Psoas muscle (tissue), 8 donors: ENCODE measurements around the gene EME1. TPM values are rescaled to one million over a fixed set of nuclear protein-coding genes. Genes with fewer than 3 reads are reported as not detected.

Source experiments
- ATAC-seq, 4 donors: fragments of 200-7000 bp; cut with Tn5 transposase; one replicate each; pipeline ENCODE4 v1.9.1; 2020; ENCODE audit warnings: moderate library complexity in 3 of 4, mild to moderate bottlenecking in 2 of 4
- DNase-seq, 2 donors: peaks; one replicate each; pipeline ENCODE4 v3.0.0-alpha.2; 2020
- H3K27ac ChIP-seq: fragments of 200-600 bp; one replicate; pipeline ENCODE4 v1.8.0; 2022
- H3K27me3 ChIP-seq, 3 donors: fragments of 200-600 bp in 1 of 3; one replicate each; pipeline versions ENCODE4 v1.6.1 to v1.8.0; 2013 to 2022; ENCODE audit warnings: low read length in 2 of 3, mild to moderate bottlenecking in 2 of 3, moderate library complexity in 1 of 3; ENCODE audit not compliant: insufficient read depth in 3 of 3
- H3K36me3 ChIP-seq, 2 donors: fragments of 200-600 bp in 1 of 2; one replicate each; pipeline versions ENCODE4 v1.6.1 to v1.8.0; 2013 to 2022; ENCODE audit warnings: low read depth in 1 of 2, mild to moderate bottlenecking in 1 of 2, moderate library complexity in 1 of 2; ENCODE audit not compliant: insufficient read depth in 1 of 2
- H3K4me1 ChIP-seq: fragments of 200-600 bp; one replicate; pipeline ENCODE4 v1.8.0; 2022
- H3K4me3 ChIP-seq: fragments of 200-600 bp; one replicate; pipeline ENCODE4 v1.8.0; 2022; ENCODE audit warnings: mild to moderate bottlenecking
- H3K9me3 ChIP-seq: fragments of 200-600 bp; one replicate; pipeline ENCODE4 v1.8.0; 2022
- CTCF ChIP-seq: fragments of 200-600 bp; IDR thresholded peaks from one replicate; pipeline ENCODE4 v1.8.0; 2022; ENCODE audit warnings: antibody characterized with exemption
- WGBS, 3 donors: extraction: QIAGEN DNeasy Blood & Tissue Kit; methylation state at CpG; one replicate each; pipeline versions ENCODE4 v1.1.6 to v1.1.7; 2013; 5-methylcytosine and 5-hydroxymethylcytosine counted together
- intact Hi-C, 2 donors: fragments of 100-400 bp; cut with DNase I; formaldehyde crosslinking; loops; one replicate each; pipeline versions ENCODE4 v1.11.0 to v1.14.2; 2022
- polyA plus RNA-seq, 3 donors: library from polyadenylated mRNA; stranded (reverse); fragments of 200-250 nt; gene quantifications; one replicate each; pipeline ENCODE4 v1.2.3, GENCODE V29; 2013
- total RNA-seq, 4 donors: library from RNA; stranded (reverse); fragmentation: NEBNext Ultra II Directional in 2 of 4; extraction: Animal tissue kit (Norgen Biotek cat#: 25700) in 2 of 4; gene quantifications; one replicate each; pipeline versions ENCODE4 v1.2.1 to v1.2.4, GENCODE V29; 2021 to 2023
- donor health status: healthy with polysubstance abuse.
- donor health status: DM: no; HTN: no; CAD: no; lungs with moderate emphysema.
- donor health status: Bipolar disorder and iron deficiency.
- donor health status: healthy.
- donor health status: DM: yes; HTN: yes; CAD: no.
- donor health status: DM: no; HTN: no; CAD: no.
- donor health status: DM: no; HTN: no; CAD: no.
- donor health status: DM: yes; HTN: yes; CAD: no.

The EME1 gene
- total and polyA plus RNA-seq, 7 donors = 0.06 to 0.39 (median 0.29) TPM; not detected in 2

- 68 to 78% (median 70%) methylated on average over 6 of the region's 6 CpGs for WGBS, 3 donors
- no peak for TF ChIP-seq CTCF
- Histone ChIP-seq H3K27ac (no peak overlapping the region), H3K4me1 (peaks cover 4% of the 10 kb centered on the region), H3K36me3 (peaks cover 0 to 36% of the 10 kb centered on the region in 2 donors), H3K9me3 (no peaks in the 10 kb centered on the region), H3K4me3 (no peak overlapping the region), H3K27me3 (no peaks in the 10 kb centered on the region)
- intact Hi-C loops = no loop called here
- DNase-seq (no peak), ATAC-seq (no peak)
Measured at GRCh38 chr17:50352072-50352692, 20.8 kb upstream of the EME1 start.

- WGBS, 3 donors = 84 to 88% (median 84%) methylated on average over 21 of the region's 21 CpGs
- H3K27ac ChIP-seq = no peak overlapping the region
- no peaks in the 10 kb centered on the region for H3K27me3 ChIP-seq
- peaks cover 3% of the 10 kb centered on the region for H3K4me1 ChIP-seq
- no peak for TF ChIP-seq CTCF
- H3K4me3 ChIP-seq = no peak overlapping the region
- no peak for DNase-seq
- ATAC-seq = no peak
- no peaks in the 10 kb centered on the region for H3K9me3 ChIP-seq
- peaks cover 0 to 44% of the 10 kb centered on the region in 2 donors for H3K36me3 ChIP-seq
- intact Hi-C loops = no loop called here
Measured at GRCh38 chr17:50352693-50353599, 20.1 kb upstream of the EME1 start.

GRCh38 chr17:50353600-50354195 is 19.3 kb upstream of the EME1 start:
- H3K36me3 ChIP-seq = peaks cover 0 to 52% of the 10 kb centered on the region in 2 donors
- WGBS, 3 donors = 89 to 94% (median 92%) methylated on average over 22 to 27 of the region's 27 CpGs
- ATAC-seq = no peak
- H3K27me3 ChIP-seq = no peaks in the 10 kb centered on the region
- intact Hi-C loops = no loop called here
- no peak for DNase-seq
- H3K4me3 ChIP-seq = no peak overlapping the region
- no peak overlapping the region for H3K27ac ChIP-seq
- H3K4me1 ChIP-seq = peaks cover 3% of the 10 kb centered on the region
- TF ChIP-seq CTCF = no peak
- H3K9me3 ChIP-seq = no peaks in the 10 kb centered on the region

GRCh38 chr17:50354198-50354597 is 18.8 kb upstream of the EME1 start:
- Histone ChIP-seq H3K4me3 (no peak overlapping the region), H3K9me3 (no peaks in the 10 kb centered on the region), H3K27me3 (no peaks in the 10 kb centered on the region), H3K4me1 (no peaks in the 10 kb centered on the region), H3K36me3 (peaks cover 0 to 57% of the 10 kb centered on the region in 2 donors), H3K27ac (no peak overlapping the region)
- ATAC-seq = no peak
- TF ChIP-seq CTCF = no peak
- DNase-seq = no peak
- WGBS, 3 donors = 93 to 96% (median 95%) methylated on average over 15 of the region's 15 CpGs
- intact Hi-C loops = no loop called here
